ENCODE results near the gene ANGPT4.

ANGPT4 gene

GRCh38 chr20:822651-823573 is 93.2 kb downstream of the ANGPT4 start:
- no peaks in the 10 kb centered on the region for H3K27me3 ChIP-seq (replicated peaks; ENCODE audit: control insufficient read depth, insufficient read depth, low read length)
- TF ChIP-seq CTCF (IDR thresholded peaks at IDR 0.05; ENCODE audit: insufficient read depth, low read length, poor library complexity, severe bottlenecking): no peak
- no peak overlapping the region for H3K4me3 ChIP-seq (replicated peaks; ENCODE audit: low read depth, low read length)
- no peaks in the 10 kb centered on the region for H3K36me3 ChIP-seq (ENCODE audit: control insufficient read depth, insufficient read depth, low read length)
- no peak for DNase-seq (ENCODE audit: extremely low read depth, insufficient read length)

- no peak for TF ChIP-seq CTCF (IDR thresholded peaks at IDR 0.05; ENCODE audit: insufficient read depth, low read length, poor library complexity, severe bottlenecking)
- no peaks in the 10 kb centered on the region for H3K36me3 ChIP-seq (ENCODE audit: control insufficient read depth, insufficient read depth, low read length)
- no peak for DNase-seq (ENCODE audit: extremely low read depth, insufficient read length)
- H3K4me3 ChIP-seq (replicated peaks; ENCODE audit: low read depth, low read length): no peak overlapping the region
- H3K27me3 ChIP-seq (replicated peaks; ENCODE audit: control insufficient read depth, insufficient read depth, low read length): no peaks in the 10 kb centered on the region
Measured at GRCh38 chr20:821731-822065, 94.4 kb downstream of the ANGPT4 start.

- no peaks in the 10 kb centered on the region for H3K27me3 ChIP-seq (replicated peaks; ENCODE audit: control insufficient read depth, insufficient read depth, low read length)
- no peak for DNase-seq (ENCODE audit: extremely low read depth, insufficient read length)
- TF ChIP-seq CTCF (IDR thresholded peaks at IDR 0.05; ENCODE audit: insufficient read depth, low read length, poor library complexity, severe bottlenecking): no peak
- H3K36me3 ChIP-seq (ENCODE audit: control insufficient read depth, insufficient read depth, low read length): no peaks in the 10 kb centered on the region
- H3K4me3 ChIP-seq (replicated peaks; ENCODE audit: low read depth, low read length): no peak overlapping the region
Measured at GRCh38 chr20:821046-821730, 94.9 kb downstream of the ANGPT4 start.

GRCh38 chr20:820323-820953 is 95.7 kb downstream of the ANGPT4 start:
- DNase-seq (ENCODE audit: extremely low read depth, insufficient read length): no peak
- no peak overlapping the region for H3K4me3 ChIP-seq (replicated peaks; ENCODE audit: low read depth, low read length)
- H3K36me3 ChIP-seq (ENCODE audit: control insufficient read depth, insufficient read depth, low read length): no peaks in the 10 kb centered on the region
- no peak for TF ChIP-seq CTCF (IDR thresholded peaks at IDR 0.05; ENCODE audit: insufficient read depth, low read length, poor library complexity, severe bottlenecking)
- H3K27me3 ChIP-seq (replicated peaks; ENCODE audit: control insufficient read depth, insufficient read depth, low read length): no peaks in the 10 kb centered on the region
